ENCODE measurements around the gene CIC.
A peak's percentile ranks its signal among the peaks of the same experiment; 100 is the strongest.
"Not testable (repeated sequence)": the region's sequence is repeated elsewhere in the genome, so short reads cannot be mapped to it uniquely, and the experiment has no call there.

CIC gene

DNA sequence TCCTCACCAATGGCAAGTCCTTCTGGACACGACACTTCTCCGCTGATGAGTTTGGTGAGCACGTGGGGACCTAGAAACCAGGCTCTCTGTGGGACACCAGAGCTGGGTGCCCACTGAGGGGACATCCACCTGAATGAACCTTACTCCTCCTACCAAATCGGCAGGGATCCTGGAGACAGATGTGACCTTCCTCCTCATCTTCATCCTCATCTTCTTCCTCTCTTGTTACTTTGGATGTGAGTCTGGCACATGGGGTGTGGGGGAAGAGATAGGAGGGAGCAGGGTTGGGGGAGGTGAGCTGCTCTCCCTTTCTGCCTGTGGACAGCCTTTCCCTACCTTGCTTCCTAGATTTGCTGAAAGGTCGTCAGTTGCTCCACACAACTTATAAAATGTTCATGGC, 46.0 kb downstream of the CIC start:
- no peak for DNase-seq

GRCh38 chr19:42316223-42317211, 47.5 kb downstream of the CIC start:
- DNase-seq: no peak

DNA sequence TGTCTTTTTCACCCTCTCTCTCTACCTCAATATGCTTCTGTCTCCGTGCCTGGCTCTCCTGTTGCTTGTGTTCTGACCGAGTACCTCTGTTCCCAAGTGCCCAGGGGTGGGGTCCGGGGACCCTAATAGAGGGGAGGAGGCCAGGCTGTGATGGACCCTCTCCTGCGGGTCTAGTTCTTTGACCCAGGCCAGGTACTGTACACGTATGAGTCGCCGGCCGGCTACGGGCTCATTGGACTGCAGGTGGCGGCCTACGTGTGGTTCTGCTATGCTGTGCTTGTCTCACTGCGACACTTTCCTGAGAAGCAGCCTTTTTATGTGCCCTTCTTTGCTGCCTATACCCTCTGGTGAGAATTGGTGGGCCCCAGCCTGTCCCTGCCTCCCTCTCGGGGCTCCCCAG, 48.5 kb downstream of the CIC start:
- no peak for DNase-seq

DNA sequence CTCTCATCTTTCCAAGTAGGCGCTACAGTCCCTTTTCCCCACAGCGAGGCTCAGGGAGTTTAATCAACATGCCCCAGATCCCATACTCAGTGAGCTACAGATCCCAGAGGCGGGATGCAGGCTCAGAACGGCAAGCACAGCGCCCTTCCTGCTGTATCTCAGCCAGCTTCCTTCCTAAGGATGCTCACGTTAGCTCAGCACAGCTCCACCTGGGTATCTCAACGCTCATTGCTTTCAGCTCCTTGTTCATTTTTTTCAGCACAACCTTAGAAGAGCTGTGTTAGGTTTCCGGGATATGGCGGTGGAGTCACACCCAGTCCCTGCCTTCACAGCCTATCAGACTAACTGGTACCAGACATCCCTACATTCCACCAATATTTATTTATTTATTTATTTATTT, 53.3 kb downstream of the CIC start:
- no peak for DNase-seq

DNA sequence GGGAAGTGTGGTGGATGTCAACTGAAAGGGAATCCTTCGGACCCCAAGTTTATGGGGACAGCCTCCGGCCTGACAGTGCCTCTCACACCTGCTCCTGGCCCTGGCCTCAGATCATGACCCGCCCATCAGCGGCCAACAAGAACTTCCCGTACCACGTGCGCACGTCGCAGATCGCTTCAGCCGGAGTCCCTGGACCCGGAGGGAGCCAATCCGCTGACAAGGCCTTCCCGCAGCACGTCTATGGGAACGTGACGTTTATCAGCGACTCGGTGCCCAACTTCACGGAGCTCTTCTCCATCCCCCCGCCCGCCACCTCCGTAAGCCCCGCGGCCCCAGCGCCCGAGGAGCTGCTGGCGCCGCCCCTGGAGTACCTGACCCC, 54.4 kb downstream of the CIC start:
- no peak for DNase-seq

DNA sequence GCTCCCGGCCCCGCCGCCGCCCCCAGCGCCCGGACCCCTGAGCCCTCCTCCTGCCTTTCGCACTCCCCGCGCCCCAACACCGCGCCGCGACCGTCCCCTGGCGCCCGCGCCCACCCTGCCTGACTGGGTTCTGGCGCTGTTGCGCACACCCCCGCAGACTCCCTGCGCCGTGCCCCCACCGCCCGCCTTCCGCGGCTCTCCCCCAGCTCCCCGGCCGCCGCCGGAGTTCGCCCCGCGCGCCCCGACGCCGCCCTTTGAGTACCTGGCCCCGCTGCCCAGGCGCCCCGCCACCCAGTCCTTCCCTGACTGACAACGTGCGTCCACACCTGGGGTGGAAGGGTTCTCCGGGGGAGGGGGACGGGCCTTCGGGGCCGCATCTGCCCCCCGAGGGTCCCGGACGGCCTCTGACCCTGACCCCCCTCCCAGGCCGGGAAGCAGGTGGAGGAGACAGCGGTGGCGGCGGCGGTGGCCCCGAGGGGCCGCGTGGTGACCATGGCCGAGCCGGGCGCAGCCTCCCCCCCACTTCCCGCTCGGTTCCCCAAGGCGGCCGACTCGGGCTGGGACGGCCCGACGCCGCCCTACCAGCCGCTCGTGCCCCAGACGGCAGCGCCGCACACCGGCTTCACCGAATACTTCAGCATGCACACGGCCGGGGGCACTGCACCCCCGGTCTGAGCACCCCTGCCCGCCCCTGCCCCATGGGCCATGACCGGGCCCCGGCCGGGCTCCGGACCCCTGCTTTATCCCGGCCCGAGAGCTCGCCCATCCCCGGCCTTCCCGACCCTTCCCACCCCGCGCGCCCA, 55.0 kb downstream of the CIC start:
- DNase-seq: no peak

GRCh38 chr19:42324655-42325307, 55.7 kb downstream of the CIC start:
- DNase-seq: no peak

DNA sequence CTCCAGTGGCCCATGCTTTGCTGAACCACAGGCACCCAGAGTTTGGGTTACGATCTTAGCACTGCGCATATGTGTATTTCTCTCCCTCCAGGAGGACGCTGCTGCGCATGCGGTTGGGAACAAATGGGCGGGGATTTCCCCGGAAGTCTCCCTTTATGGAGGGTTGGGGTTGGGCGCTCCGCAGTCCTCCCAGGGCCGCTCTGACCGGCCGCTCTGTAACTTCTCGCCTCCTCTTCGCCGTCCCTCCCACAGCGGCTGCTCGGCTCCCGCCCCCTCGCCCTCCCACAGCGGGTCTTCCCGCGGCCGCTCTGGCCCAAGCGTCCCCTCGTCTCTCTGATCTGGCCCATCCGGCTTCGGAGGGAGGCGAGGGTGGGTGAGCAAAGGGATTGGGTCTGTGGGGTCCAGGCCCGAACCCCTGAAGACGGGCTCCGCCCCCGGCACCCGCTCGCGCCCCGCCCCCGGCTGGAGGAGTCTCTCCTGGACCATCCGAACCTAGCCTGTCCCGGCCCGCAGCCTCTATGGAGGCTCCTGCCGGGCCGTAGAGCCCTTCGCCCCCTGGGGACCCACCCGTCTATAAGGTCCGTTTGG, 56.4 kb downstream of the CIC start, which contains the start of gene MEGF8:
TSS of gene MEGF8 (plus strand) at position 328 of the 588 bp plus-strand sequence. CDS start 609 bp downstream, outside the sequence.
- peak; percentile 97 for DNase-seq

DNA sequence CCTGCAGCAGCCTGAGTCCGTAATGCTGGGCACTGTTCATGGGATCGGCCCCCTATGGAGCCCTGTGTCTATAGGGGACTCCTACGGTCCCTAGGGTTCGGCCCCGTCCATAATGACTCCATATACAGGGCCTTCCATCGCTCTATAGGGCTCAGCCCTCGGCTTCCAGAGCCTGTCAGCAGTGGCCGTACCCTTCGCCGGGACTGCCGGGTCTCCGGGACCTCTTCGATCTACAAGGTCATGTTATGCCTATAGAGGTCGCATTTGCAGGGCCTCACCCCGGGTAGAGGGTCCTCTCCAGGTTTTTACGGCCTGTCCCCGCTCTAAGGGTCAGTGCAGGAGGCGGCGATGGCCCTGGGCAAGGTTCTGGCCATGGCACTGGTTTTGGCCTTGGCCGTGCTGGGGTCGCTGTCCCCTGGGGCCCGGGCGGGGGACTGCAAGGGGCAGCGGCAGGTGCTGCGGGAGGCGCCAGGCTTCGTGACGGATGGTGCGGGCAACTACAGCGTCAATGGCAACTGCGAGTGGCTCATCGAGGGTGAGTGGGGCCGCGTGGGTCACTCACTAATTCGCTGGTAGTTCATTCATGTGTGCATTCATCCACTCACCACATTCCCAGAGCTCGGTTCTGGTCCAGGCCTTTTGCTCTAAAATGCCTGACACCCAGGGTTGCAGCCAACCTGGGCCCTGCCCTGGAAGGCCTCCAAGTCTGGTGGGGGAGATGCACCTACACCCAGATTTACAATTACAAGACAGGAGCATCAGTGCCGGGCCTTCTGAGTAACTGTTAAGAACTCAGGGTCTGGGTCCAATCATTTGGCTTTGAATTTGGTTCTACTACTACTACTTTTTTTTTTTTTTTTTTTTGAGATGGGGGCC, 57.1 kb downstream of the CIC start:
- peak; percentile 53 for DNase-seq

DNA sequence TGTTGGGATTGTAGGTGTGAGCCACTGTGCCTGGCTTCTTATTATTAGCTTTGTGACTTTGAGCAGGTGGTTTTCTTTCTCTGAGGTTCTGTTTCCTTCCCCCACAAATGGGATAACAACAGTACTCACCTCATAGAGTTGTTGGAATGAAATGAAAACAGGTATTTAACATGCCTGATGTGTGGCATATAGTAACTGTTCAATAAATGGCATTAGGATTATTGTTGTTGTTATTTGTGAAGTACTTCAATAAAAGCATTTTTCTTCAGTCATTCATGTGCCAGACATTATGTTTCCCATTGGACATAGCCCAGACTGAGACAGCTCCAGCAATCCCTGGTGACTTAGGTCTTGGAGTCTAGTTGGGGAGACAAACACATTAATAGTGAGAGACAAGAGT, 57.9 kb downstream of the CIC start:
- no peak for DNase-seq

- no peak for DNase-seq
These were observed 58.3 kb downstream of the CIC start for GRCh38 chr19:42327381-42327780.

DNA sequence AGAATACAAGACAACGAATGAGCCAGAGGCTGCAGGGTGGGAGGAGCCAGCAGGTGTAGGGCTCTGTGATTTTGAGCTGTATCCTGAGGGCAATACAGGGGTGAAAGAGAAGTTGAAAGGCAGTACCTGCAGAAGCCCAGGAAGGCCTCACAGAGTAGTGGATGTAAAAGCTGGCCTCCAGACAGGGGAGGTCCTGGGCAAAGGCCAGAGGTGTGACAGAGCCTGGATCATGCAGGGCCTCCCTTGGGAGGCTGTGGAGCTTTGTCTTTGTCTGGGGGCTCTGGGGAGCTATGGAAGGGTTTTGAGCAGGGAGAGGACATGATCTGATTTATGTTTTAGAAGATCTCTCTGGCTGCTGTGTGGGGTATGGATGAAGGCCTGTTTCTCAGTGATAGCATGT, 59.1 kb downstream of the CIC start:
- no peak for DNase-seq

GRCh38 chr19:42328854-42329253, 59.8 kb downstream of the CIC start:
- DNase-seq: no peak

GRCh38 chr19:42330241-42330711, 61.2 kb downstream of the CIC start:
- no peak for DNase-seq

- not testable (repeated sequence) for DNase-seq
These were observed 62.3 kb downstream of the CIC start for GRCh38 chr19:42331333-42331732.

- no peak for DNase-seq
These were observed 63.0 kb downstream of the CIC start for GRCh38 chr19:42332059-42332458.

- DNase-seq: no peak
These were observed 64.0 kb downstream of the CIC start for GRCh38 chr19:42333018-42333417.

GRCh38 chr19:42333975-42334696, 65.1 kb downstream of the CIC start:
- DNase-seq: no peak

DNA sequence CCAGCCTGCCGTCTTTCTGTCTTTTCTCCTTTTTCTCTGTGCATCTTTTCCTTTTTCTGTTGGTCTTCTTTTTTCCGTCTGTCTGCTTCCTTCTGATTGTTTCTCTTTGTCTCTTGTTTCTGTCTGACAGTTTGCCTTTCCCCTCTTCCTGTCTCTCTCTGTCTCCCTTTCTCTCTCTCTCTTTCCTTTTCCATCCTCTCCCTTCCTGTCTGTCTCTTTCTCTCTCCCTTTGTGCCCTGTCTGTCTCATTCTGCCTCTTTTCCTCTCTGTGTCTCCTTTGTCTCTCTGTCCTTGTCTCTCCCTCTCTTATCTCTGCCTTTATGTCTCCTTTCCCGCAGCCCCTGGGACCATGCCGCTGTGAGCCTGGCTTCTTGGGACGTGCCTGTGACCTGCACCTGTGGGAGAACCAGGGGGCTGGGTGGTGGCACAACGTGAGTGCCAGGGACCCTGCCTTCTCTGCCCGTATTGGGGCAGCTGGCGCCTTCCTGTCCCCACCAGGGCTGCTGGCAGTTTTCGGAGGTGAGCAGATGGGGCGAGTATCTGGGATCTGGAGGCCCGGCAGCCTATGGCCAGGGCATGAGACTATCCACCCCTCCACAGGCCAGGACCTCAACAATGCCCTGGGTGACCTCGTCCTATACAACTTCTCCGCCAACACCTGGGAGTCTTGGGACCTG, 65.8 kb downstream of the CIC start:
- no peak for DNase-seq

- no peak for DNase-seq
These were observed 66.4 kb downstream of the CIC start for GRCh38 chr19:42335374-42335936.

All from right forelimb (tissue), 1 donor.